GM12878 (cell line): ENCODE measurements around the gene FERMT1. TPM values are rescaled to one million over a fixed set of nuclear protein-coding genes. Genes with fewer than 3 reads are reported as not detected.

Experiments
- ATAC-seq: fragments of 200-7000 bp; cut with Tn5 transposase; 3 replicates; pipeline ENCODE4 v1.9.1; 2020; ENCODE audit warnings: mild to moderate bottlenecking, moderate library complexity
- BruUV-seq: library from RNA; stranded (reverse); fragments of 400-500 nt; replicated peaks from 2 replicates; lab custom pipeline; 2021; lab: Mats Ljungman, UMichigan
- CTCF ChIA-PET: fragments of 300-600 bp; sonication (Branson Sonifier 250); formaldehyde crosslinking; extraction: SDS; loops from one replicate; lab custom pipeline; 2021; ENCODE audit warnings: inconsistent platforms; lab: Yijun Ruan, JAX
- POLR2A ChIA-PET: fragments of 350-600 bp; formaldehyde crosslinking; extraction: SDS; loops from one replicate; lab custom pipeline; 2021; ENCODE audit warnings: inconsistent platforms; lab: Charles Lee
- RAD21 ChIA-PET: fragments of 300-600 bp; sonication (Branson Sonifier 250); formaldehyde crosslinking; loops from one replicate; lab custom pipeline; 2023; ENCODE audit warnings: antibody characterized with exemption; ENCODE audit not compliant: unreplicated experiment; lab: Charles Lee
- SMC1A ChIA-PET: fragments of 300-600 bp; sonication (Branson Sonifier 250); formaldehyde crosslinking; loops from one replicate; lab custom pipeline; 2023; ENCODE audit not compliant: unreplicated experiment, uncharacterized antibody; lab: Charles Lee
- DNase-seq: peaks from one replicate; pipeline ENCODE4 v3.0.0-alpha.2; 2011; ENCODE audit warnings: low read depth, low spot score
- FAIRE-seq: peaks from 3 replicates; lab custom pipeline; 2011; peaks lifted over from hg19 to GRCh38; lab: Jason Lieb, UNC
- H2AFZ ChIP-seq: 2 replicates; pipeline ENCODE4 v1.6.0; 2011; ENCODE audit warnings: low read depth, low read length, control low read depth; ENCODE audit not compliant: control insufficient read depth
- H3K27ac ChIP-seq: 2 replicates; pipeline ENCODE4 v1.5.1; 2011; ENCODE audit warnings: control low read depth; ENCODE audit not compliant: control insufficient read depth, insufficient read depth
- H3K27me3 ChIP-seq, 2 experiments: replicated peaks in 1 of 2; 2 replicates each; pipeline versions ENCODE4 v1.6.0 to v1.6.1; 2011; ENCODE audit warnings: low read length in 1 of 2; ENCODE audit not compliant: control insufficient read depth in 2 of 2, insufficient read depth in 2 of 2
- H3K36me3 ChIP-seq, 2 experiments: 2 replicates each; pipeline ENCODE4 v1.5.1; 2011; ENCODE audit warnings: low read length in 1 of 2; ENCODE audit not compliant: control insufficient read depth in 2 of 2, insufficient read depth in 2 of 2
- H3K4me1 ChIP-seq: 2 replicates; pipeline ENCODE4 v1.6.1; 2011; ENCODE audit warnings: mild to moderate bottlenecking, low read length, moderate library complexity, mixed read lengths; ENCODE audit not compliant: control insufficient read depth, insufficient read depth
- H3K4me2 ChIP-seq: 2 replicates; pipeline ENCODE4 v1.6.0; 2011; ENCODE audit warnings: control low read depth; ENCODE audit not compliant: control insufficient read depth, insufficient read depth
- H3K4me3 ChIP-seq: fragments of 200-600 bp; sonication (generic); 2 replicates; pipeline ENCODE4 v1.5.1; 2016
- H3K79me2 ChIP-seq: 2 replicates; pipeline ENCODE4 v1.6.0; 2011; ENCODE audit warnings: low read length; ENCODE audit not compliant: control insufficient read depth, insufficient read depth
- H3K9ac ChIP-seq: 2 replicates; pipeline ENCODE4 v1.8.0; 2011; ENCODE audit warnings: low read length, control low read depth, mixed read lengths; ENCODE audit not compliant: control insufficient read depth, insufficient read depth
- H3K9me3 ChIP-seq: replicated peaks from 3 replicates; pipeline ENCODE4 v1.5.1; 2011; ENCODE audit warnings: mild to moderate bottlenecking, low read length; ENCODE audit not compliant: control insufficient read depth, insufficient read depth
- H4K20me1 ChIP-seq: 2 replicates; pipeline ENCODE4 v1.6.0; 2011; ENCODE audit not compliant: control insufficient read depth, insufficient read depth
- CHD2 ChIP-seq: IDR thresholded peaks from 2 replicates; pipeline ENCODE4 v1.6.1; 2011; ENCODE audit warnings: low read depth, low read length, improper control_type of control experiment, borderline replicate concordance
- E2F8 ChIP-seq: fragments of 450-650 bp; IDR thresholded peaks from 2 replicates; pipeline ENCODE4 v1.6.1; 2018; ENCODE audit warnings: mild to moderate bottlenecking, low read depth, moderate library complexity; ENCODE audit not compliant: partially characterized antibody
- MYC ChIP-seq: IDR thresholded peaks from 2 replicates; pipeline ENCODE4 v1.6.1; 2011; ENCODE audit warnings: mild to moderate bottlenecking, low read length, moderate library complexity, inconsistent platforms; ENCODE audit not compliant: insufficient read depth, insufficient replicate concordance, insufficient read length, severe bottlenecking
- NKRF ChIP-seq: fragments of 450-650 bp; conservative IDR thresholded peaks from 2 replicates; pipeline ENCODE4 v1.6.1; 2017; ENCODE audit warnings: mild to moderate bottlenecking, moderate library complexity
- RB1 ChIP-seq: fragments of 450-650 bp; formaldehyde crosslinking; IDR thresholded peaks from 2 replicates; pipeline ENCODE4 v1.6.1; 2017; ENCODE audit warnings: mild to moderate bottlenecking, borderline replicate concordance
- RELB ChIP-seq: fragments of 450-650 bp; IDR thresholded peaks from 2 replicates; pipeline ENCODE4 v1.6.1; 2017; ENCODE audit warnings: low read depth, mild to moderate bottlenecking, moderate library complexity
- SMAD1 ChIP-seq: fragments of 450-650 bp; IDR thresholded peaks from 2 replicates; pipeline ENCODE4 v1.6.1; 2018; ENCODE audit warnings: mild to moderate bottlenecking, low read depth; ENCODE audit not compliant: partially characterized antibody
- SMAD5 ChIP-seq: IDR thresholded peaks from 2 replicates; pipeline ENCODE4 v1.6.1; 2016; ENCODE audit warnings: antibody characterized with exemption, low read depth
- ZBTB40 ChIP-seq: fragments of 450-650 bp; IDR thresholded peaks from 2 replicates; pipeline ENCODE4 v1.6.1; 2016; ENCODE audit warnings: mild to moderate bottlenecking, moderate library complexity, borderline replicate concordance
- ZNF274 ChIP-seq: IDR thresholded peaks from one replicate; pipeline ENCODE4 v1.8.0; 2011; ENCODE audit not compliant: insufficient read length, insufficient read depth
- ZZZ3 ChIP-seq: IDR thresholded peaks from 2 replicates; pipeline ENCODE4 v1.6.1; 2011; ENCODE audit warnings: low read depth; ENCODE audit not compliant: control insufficient read depth, insufficient read length
- WGBS: methylation state at CpG from one replicate; pipeline ENCODE4 v1.1.6; 2016; ENCODE audit warnings: low lambda C conversion rate; ENCODE audit not compliant: insufficient replicate concordance, insufficient coverage; ENCODE audit errors: missing lambda C conversion rate; 5-methylcytosine and 5-hydroxymethylcytosine counted together
- in situ Hi-C: fragments of 300-500 bp; cut with MboI; formaldehyde crosslinking; loops from 9 replicates; pipeline ENCODE4 v1.14.3; 2018; ENCODE audit warnings: mixed read lengths
- intact Hi-C: fragments of 100-400 bp; cut with micrococcal nuclease; formaldehyde crosslinking; loops from one replicate; pipeline ENCODE4 v1.14.2; 2022; ENCODE audit not compliant: unreplicated experiment
- polyA plus RNA-seq, 11 experiments: library from polyadenylated mRNA; depleted of rRNA in 4 of 11; unstranded in 6 of 11; stranded (reverse) in 5 of 11; fragments of >200 nt; fragmentation: Nextera tagmentation in 4 of 11; fragmentation: Illumina TruSeq in 1 of 11; extraction: Ambion mirVana in 4 of 11; extraction: Trizol in 1 of 11; gene quantifications; 1 replicate in 1 of 11; 2 replicates in 10 of 11; pipeline versions ENCODE4 v1.2.1 to v1.2.3, GENCODE V29; 2011 to 2016; ENCODE audit warnings: inconsistent platforms in 2 of 11, missing spikeins in 2 of 11, low read depth in 1 of 11
- total RNA-seq, 4 experiments: library from RNA; depleted of rRNA in 3 of 4; stranded (reverse); fragments of >200 nt in 3 of 4; fragmentation: Illumina TruSeq in 1 of 4; extraction: Trizol in 1 of 4; gene quantifications; 2 replicates each; pipeline versions ENCODE4 v1.2.1 to v1.2.3, GENCODE V29; 2013 to 2021

Gene FERMT1
- total and polyA plus RNA-seq, 10 of the 15 experiments (the other 5 are each of a cell fraction or from before 2014, with no cell fraction given): 0.04 to 3.1 (median 0.45) TPM

- H3K4me3 ChIP-seq: no peak overlapping the region
- H3K4me1 ChIP-seq: no peaks in the 10 kb centered on the region
- H3K4me2 ChIP-seq: no peak overlapping the region
- ATAC-seq (no peak), FAIRE-seq (no peak), DNase-seq (no peak)
- BruUV-seq: TSS peak; percentile 12
- no peak overlapping the region for H3K9ac ChIP-seq
- ChIA-PET SMC1A (interaction anchor here (1.7 kb wide), 1 partner anchor 18 kb away, joined by 4 read pairs; no protein-coding TSS in a partner anchor), POLR2A (no interaction called here), CTCF (no interaction called here), RAD21 (no interaction called here)
- no peak overlapping the region for H2AFZ ChIP-seq
- H4K20me1 ChIP-seq: no peaks in the 10 kb centered on the region
- no peaks in the 10 kb centered on the region; the same call in none of the 2 replicates for H3K79me2 ChIP-seq
- intact Hi-C loops: no loop called here
- WGBS: 83% methylated on average over 3 of the region's 3 CpGs
- no peak overlapping the region for H3K27ac ChIP-seq
- H3K9me3 ChIP-seq: peaks cover 13% of the 10 kb centered on the region
- peaks cover 1 to 16% of the 10 kb centered on the region in 2 experiments for H3K36me3 ChIP-seq
- in situ Hi-C loops: no loop called here
- H3K27me3 ChIP-seq: no peaks in the 10 kb centered on the region
- TF ChIP-seq ZBTB40 (no peak), MYC (no peak), ZZZ3 (no peak), NKRF (no peak), SMAD5 (no peak), RB1 (no peak), SMAD1 (no peak), CHD2 (no peak), ZNF274 (no peak), E2F8 (no peak), RELB (no peak)
Observed at GRCh38 chr20:6026051-6026450, 96.8 kb downstream of the FERMT1 start.
